DND-41 (cell line): Measurements from ENCODE around the gene TRIP10.
"Not testable (repeated sequence)": the region's sequence is repeated elsewhere in the genome, so short reads cannot be mapped to it uniquely, and the experiment has no call there.

Experiments used
- ATAC-seq: fragments of 200-7000 bp; cut with Tn5 transposase; 3 replicates; pipeline ENCODE4 v1.9.1; 2021; ENCODE audit warnings: low read depth; ENCODE audit not compliant: insufficient read depth
- DNase-seq: peaks from one replicate; pipeline ENCODE4 v3.0.0-alpha.2; 2020
- H2AFZ ChIP-seq: 2 replicates; pipeline ENCODE4 v1.6.0; 2012; ENCODE audit warnings: low read depth, low read length
- H3K27ac ChIP-seq: 2 replicates; pipeline ENCODE4 v1.5.1; 2012; ENCODE audit warnings: low read length, inconsistent platforms
- H3K27me3 ChIP-seq: fragments of 200-600 bp; sonication (generic); 2 replicates; pipeline ENCODE4 v1.6.0; 2012; ENCODE audit warnings: low read length, mild to moderate bottlenecking, inconsistent platforms; ENCODE audit not compliant: insufficient read depth, poor library complexity
- H3K36me3 ChIP-seq: 2 replicates; pipeline ENCODE4 v1.5.1; 2012; ENCODE audit warnings: low read length, inconsistent platforms; ENCODE audit not compliant: insufficient read depth
- H3K4me1 ChIP-seq: 2 replicates; pipeline ENCODE4 v1.5.1; 2012; ENCODE audit warnings: mild to moderate bottlenecking, low read length; ENCODE audit not compliant: insufficient read depth
- H3K4me2 ChIP-seq: 2 replicates; pipeline ENCODE4 v1.6.0; 2012; ENCODE audit warnings: mild to moderate bottlenecking, moderate library complexity, low read length, inconsistent platforms; ENCODE audit not compliant: insufficient read depth
- H3K4me3 ChIP-seq, 2 experiments: fragments of 200-600 bp in 1 of 2; shearing (Covaris generic) in 1 of 2; 2 replicates each; pipeline ENCODE4 v1.5.1; 2012 to 2016; ENCODE audit warnings: inconsistent platforms in 2 of 2, low read length in 2 of 2, mild to moderate bottlenecking in 2 of 2, low read depth in 1 of 2, moderate library complexity in 1 of 2
- H3K79me2 ChIP-seq: 2 replicates; pipeline ENCODE4 v1.6.0; 2012; ENCODE audit warnings: low read length, inconsistent platforms; ENCODE audit not compliant: insufficient read depth
- H3K9ac ChIP-seq: 2 replicates; pipeline ENCODE4 v1.6.0; 2012; ENCODE audit warnings: low read depth, mild to moderate bottlenecking, inconsistent platforms, low read length, moderate library complexity
- H3K9me3 ChIP-seq: 2 replicates; pipeline ENCODE4 v1.5.1; 2012; ENCODE audit warnings: low read length, moderate library complexity, mild to moderate bottlenecking, inconsistent platforms; ENCODE audit not compliant: insufficient read depth, severe bottlenecking
- H4K20me1 ChIP-seq: 2 replicates; pipeline ENCODE4 v1.6.0; 2012; ENCODE audit warnings: low read length; ENCODE audit not compliant: insufficient read depth
- CTCF ChIP-seq: IDR thresholded peaks from 2 replicates; pipeline ENCODE4 v1.5.1; 2012; ENCODE audit warnings: borderline replicate concordance, low read length, moderate library complexity, mild to moderate bottlenecking; ENCODE audit not compliant: poor library complexity, severe bottlenecking; ENCODE audit errors: extremely low read depth
- EZH2 ChIP-seq: IDR thresholded peaks from 3 replicates; pipeline ENCODE4 v1.6.1; 2012; ENCODE audit warnings: borderline replicate concordance, low read depth, mild to moderate bottlenecking, moderate library complexity, low read length, inconsistent platforms; ENCODE audit not compliant: severe bottlenecking

TRIP10 gene

GRCh38 chr19:6754653-6755463 is 15.4 kb downstream of the TRIP10 start:
- Histone ChIP-seq H2AFZ (no peak overlapping the region), H3K9me3 (no peaks in the 10 kb centered on the region), H4K20me1 (no peaks in the 10 kb centered on the region), H3K9ac (no peak overlapping the region), H3K36me3 (peaks cover 12% of the 10 kb centered on the region), H3K27me3 (no peaks in the 10 kb centered on the region), H3K27ac (no peak overlapping the region), H3K79me2 (no peaks in the 10 kb centered on the region), H3K4me2 (no peak overlapping the region), H3K4me3 (no peak overlapping the region), H3K4me1 (peaks cover 16% of the 10 kb centered on the region)
- DNase-seq (no peak), ATAC-seq (no peak)
- TF ChIP-seq CTCF (no peak), EZH2 (no peak)

- no peaks in the 10 kb centered on the region for H3K79me2 ChIP-seq
- H3K36me3 ChIP-seq: no peaks in the 10 kb centered on the region
- ATAC-seq: no peak
- H3K9me3 ChIP-seq: no peaks in the 10 kb centered on the region
- no peak overlapping the region for H3K9ac ChIP-seq
- H4K20me1 ChIP-seq: no peaks in the 10 kb centered on the region
- peak overlapping the region; percentile 33; the same call in 1 of the 2 replicates for H2AFZ ChIP-seq
- H3K27me3 ChIP-seq: no peaks in the 10 kb centered on the region
- no peak overlapping the region for H3K4me3 ChIP-seq
- DNase-seq: no peak
- TF ChIP-seq EZH2 (no peak), CTCF (no peak)
- H3K4me1 ChIP-seq: no peaks in the 10 kb centered on the region
- H3K27ac ChIP-seq: no peak overlapping the region
- no peak overlapping the region for H3K4me2 ChIP-seq
Measured at GRCh38 chr19:6760606-6761005, 21.1 kb downstream of the TRIP10 start.

- no peaks in the 10 kb centered on the region for H3K4me1 ChIP-seq
- no peaks in the 10 kb centered on the region for H4K20me1 ChIP-seq
- H3K4me2 ChIP-seq: no peak overlapping the region
- no peaks in the 10 kb centered on the region for H3K9me3 ChIP-seq
- H3K4me3 ChIP-seq: no peak overlapping the region
- DNase-seq (peak; percentile 53), ATAC-seq (peak; percentile 55; the same call in 2 of the 3 replicates)
- H3K79me2 ChIP-seq: no peaks in the 10 kb centered on the region
- H3K27ac ChIP-seq: no peak overlapping the region
- no peaks in the 10 kb centered on the region for H3K36me3 ChIP-seq
- no peaks in the 10 kb centered on the region for H3K27me3 ChIP-seq
- H2AFZ ChIP-seq: peak overlapping the region; percentile 33; the same call in 1 of the 2 replicates
- TF ChIP-seq CTCF: no peak
- TF ChIP-seq EZH2: no peak
- H3K9ac ChIP-seq: no peak overlapping the region
Measured at GRCh38 chr19:6761053-6761676, 21.7 kb downstream of the TRIP10 start.

GRCh38 chr19:6762253-6762797 is 22.8 kb downstream of the TRIP10 start:
- ATAC-seq, DNase-seq, H3K36me3 ChIP-seq, H3K27ac ChIP-seq, H3K4me1 ChIP-seq, H3K9ac ChIP-seq, H3K27me3 ChIP-seq, H4K20me1 ChIP-seq, H3K4me3 ChIP-seq, H3K79me2 ChIP-seq, H3K4me2 ChIP-seq, H2AFZ ChIP-seq, H3K9me3 ChIP-seq: not testable (repeated sequence)
